Rectal smooth muscle tissue (tissue), 1 donor: ENCODE data around the gene ITFG1.

Experiments
- H3K27ac ChIP-seq: one replicate; pipeline ENCODE4 v1.7.0; 2013; ENCODE audit warnings: low read depth, low read length, inconsistent platforms
- H3K27me3 ChIP-seq: one replicate; pipeline ENCODE4 v1.7.0; 2013; ENCODE audit warnings: low read length; ENCODE audit not compliant: control insufficient read depth, insufficient read depth
- H3K36me3 ChIP-seq: one replicate; pipeline ENCODE4 v1.7.0; 2013; ENCODE audit warnings: low read length; ENCODE audit not compliant: control insufficient read depth, insufficient read depth
- H3K4me1 ChIP-seq: one replicate; pipeline ENCODE4 v1.7.0; 2013; ENCODE audit warnings: low read length; ENCODE audit not compliant: control insufficient read depth, insufficient read depth
- H3K4me3 ChIP-seq: one replicate; pipeline ENCODE4 v1.7.0; 2013; ENCODE audit warnings: low read length
- H3K9ac ChIP-seq: one replicate; pipeline ENCODE4 v1.7.0; 2013; ENCODE audit warnings: low read length

Gene ITFG1

DNA sequence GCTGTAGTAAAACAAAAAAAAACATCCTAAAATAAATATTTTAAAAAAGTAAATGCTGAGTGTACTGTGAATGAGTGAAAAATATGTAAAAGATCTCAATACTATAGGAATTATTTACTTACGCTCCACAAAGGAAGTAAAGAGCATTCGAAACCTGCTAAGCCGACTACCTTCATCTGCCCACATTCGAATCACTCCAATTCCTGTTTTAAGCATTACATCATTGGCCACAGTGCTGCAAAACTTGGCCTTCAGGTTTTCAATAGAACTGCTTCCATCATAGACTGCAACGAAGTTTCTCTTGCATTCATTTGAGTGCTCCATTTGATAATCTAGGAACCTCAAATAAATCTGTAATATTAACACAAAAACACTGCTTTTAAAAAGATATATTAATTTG lies 351.5 kb downstream of the ITFG1 start:
- Histone ChIP-seq H3K27ac (no peak overlapping the region), H3K36me3 (no peaks in the 10 kb centered on the region), H3K27me3 (no peaks in the 10 kb centered on the region), H3K4me1 (no peaks in the 10 kb centered on the region), H3K9ac (no peak overlapping the region), H3K4me3 (no peak overlapping the region)
